DMS 273 (cell line): ENCODE data around the gene KANK3.
"Not testable (repeated sequence)": the region's sequence is repeated elsewhere in the genome, so short reads cannot be mapped to it uniquely, and the experiment has no call there.

Experiments used
- DNase-seq: peaks from one replicate; lab custom pipeline; 2025; ENCODE audit not compliant: unreplicated experiment; lab: John Stamatoyannopoulos, UW

KANK3 gene

GRCh38 chr19:8342684-8343482 lies at the start of gene KANK3:
Gene KANK3, minus strand, starts transcription at chr19:8343262. Its CDS starts 5,434 bp downstream, at chr19:8337828.
- peak; percentile 95 for DNase-seq

DNA sequence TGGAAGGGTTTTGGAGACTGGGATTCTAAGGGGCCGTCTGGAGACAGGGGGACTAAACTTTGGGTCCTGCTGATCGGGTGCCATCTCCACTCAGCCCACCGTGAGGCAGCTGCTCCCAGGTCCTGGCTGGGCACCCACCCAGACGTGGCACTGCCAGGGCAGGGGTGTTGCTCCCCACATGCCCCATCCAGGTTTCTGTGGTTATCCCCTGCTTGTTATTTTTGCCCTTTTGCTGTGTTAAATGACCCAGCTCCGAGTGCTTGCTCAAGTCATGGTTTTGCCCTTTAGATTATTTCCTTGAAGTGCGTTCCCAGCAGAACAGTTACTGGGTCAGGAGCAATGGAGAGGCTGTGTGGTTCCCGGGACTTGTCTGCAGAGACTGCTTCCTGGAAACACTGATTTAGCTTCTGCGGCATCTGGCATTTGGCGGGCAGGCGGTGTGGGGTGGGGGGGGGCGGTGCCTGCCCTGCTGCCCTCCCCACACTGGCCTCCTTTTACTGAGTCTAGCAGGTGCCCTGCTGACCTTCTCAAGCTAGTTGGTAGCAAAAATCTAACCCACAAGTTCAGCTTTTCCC lies 49.0 kb upstream of the KANK3 start:
- DNase-seq = peak; percentile 75

GRCh38 chr19:8391198-8392016 lies 48.3 kb upstream of the KANK3 start:
- no peak for DNase-seq

GRCh38 chr19:8390617-8390981 lies 47.5 kb upstream of the KANK3 start:
- DNase-seq = peak; percentile 95

- DNase-seq = peak; percentile 100
These were observed 47.0 kb upstream of the KANK3 start, which contains the start of gene RAB11B for GRCh38 chr19:8389891-8390616. Gene RAB11B, plus strand, starts transcription at chr19:8390360. Its CDS starts 57 bp downstream, at chr19:8390417.

- DNase-seq = no peak
These were observed 45.5 kb upstream of the KANK3 start for GRCh38 chr19:8388612-8388958.

DNA sequence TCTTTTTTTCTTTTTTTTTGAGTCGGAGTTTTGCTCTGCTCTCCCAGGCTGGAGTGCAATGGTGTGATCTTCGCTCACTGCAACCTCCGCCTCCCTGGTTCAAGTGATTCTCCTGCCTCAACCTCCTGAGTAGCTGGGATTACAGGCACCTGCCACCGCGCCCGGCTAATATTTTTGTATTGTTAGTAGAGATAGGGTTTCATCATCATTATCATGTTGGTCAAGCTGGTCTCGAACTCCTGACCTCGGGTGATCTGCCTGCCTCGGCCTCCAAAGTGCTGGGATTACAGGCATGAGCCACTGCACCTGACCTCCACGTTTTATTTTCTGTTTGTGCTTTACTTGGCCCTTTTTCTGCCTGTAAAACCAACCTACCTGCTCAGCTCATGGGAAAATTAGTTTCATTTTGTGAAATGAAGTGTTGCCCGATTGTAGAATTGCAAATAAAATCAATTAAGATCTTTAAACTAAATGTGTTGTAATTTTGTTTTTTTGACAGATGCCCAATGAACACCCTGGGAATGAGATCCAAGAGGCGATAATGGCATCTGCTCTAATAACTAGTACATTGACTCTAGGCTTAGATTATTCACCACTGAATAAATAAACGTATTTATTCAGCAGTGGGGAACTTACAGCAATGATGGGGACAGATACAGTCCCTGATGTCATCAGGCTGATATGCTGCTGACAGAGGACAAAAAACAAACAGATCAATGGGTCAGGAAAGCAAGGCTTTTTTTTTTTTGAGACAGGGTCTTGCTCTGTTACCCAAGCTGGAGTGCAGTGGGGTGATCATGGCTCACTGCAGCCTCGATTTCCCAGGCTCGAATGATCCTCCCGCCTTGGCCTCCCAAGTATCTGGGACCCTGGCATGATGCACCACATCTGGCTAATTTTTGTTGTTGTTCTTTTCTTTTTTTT lies 44.9 kb upstream of the KANK3 start:
- DNase-seq = no peak

DNA sequence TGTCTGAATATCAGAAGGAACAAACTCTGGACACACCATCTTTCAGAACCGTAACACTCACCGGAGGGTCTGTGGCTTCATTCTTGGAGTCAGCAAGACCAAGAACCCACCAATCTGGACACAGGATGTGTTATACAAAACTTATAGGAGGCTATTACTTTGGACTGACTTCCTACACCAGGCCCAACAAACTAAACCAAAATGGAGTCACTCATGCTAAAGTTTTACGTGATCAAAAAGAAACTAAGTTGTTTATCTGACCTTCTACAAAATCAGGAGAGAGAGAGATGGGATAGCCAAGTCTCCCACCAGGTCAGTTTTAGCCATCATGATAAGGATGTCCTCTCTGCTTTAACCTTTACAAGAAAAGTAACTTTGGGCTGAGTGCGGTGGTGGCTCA lies 43.9 kb upstream of the KANK3 start:
- DNase-seq = no peak

- DNase-seq = not testable (repeated sequence)
These were observed 43.4 kb upstream of the KANK3 start for GRCh38 chr19:8386419-8386818.

- not testable (repeated sequence) for DNase-seq
These were observed 42.5 kb upstream of the KANK3 start for GRCh38 chr19:8385566-8385965.

- DNase-seq = not testable (repeated sequence)
These were observed 42.0 kb upstream of the KANK3 start for GRCh38 chr19:8385103-8385502.

DNA sequence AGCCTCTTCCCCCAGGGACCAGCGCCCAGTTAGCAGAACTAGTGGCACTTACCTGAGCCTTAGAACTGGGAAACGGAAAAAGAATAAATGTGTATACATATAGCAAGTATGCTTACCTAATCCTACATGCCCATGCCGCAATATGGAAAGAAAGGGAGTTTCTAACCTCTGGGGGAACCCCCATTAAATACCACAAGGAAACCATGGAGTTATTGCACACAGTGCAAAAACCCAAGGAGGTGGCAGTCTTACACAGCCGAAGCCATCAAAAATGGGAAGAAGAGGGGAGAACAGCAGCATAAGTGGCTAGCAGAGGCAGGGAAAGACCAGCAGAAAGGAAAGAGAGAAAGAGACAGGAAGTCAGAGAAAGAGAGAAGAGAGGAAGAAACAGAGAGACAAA lies 41.5 kb upstream of the KANK3 start:
- not testable (repeated sequence) for DNase-seq

DNA sequence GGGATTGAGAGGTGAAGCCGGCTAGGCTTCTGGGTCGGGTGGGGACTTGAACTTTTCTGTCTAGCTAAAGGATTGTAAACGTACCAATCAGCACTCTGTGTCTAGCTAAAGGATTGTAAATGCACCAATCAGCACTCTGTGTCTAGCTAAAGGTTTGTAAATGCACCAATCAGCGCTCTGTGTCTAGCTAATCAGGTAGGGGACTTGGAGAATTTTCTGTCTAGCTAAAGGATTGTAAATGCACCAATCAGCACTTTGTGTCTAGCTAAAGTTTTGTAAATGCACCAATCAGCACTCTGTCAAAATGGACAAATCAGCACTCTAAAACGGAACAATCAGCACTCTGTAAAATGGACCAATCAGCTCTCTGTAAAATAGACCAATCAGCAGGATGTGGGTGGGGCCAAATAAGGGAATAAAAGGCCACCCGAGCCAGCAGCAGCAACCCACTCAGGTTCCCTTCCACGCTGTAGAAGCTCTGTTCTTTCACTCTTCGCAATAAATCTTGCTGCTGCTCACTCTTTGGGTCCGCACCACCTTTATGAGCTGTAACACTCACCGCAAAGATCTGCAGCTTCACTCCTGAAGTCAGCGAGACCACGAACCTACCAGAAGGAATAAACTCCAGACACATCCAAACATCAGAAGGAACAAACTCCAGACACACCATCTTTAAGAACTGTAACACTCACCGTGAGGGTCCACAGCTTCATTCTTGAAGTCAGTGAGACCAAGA lies 36.3 kb upstream of the KANK3 start:
- not testable (repeated sequence) for DNase-seq

DNA sequence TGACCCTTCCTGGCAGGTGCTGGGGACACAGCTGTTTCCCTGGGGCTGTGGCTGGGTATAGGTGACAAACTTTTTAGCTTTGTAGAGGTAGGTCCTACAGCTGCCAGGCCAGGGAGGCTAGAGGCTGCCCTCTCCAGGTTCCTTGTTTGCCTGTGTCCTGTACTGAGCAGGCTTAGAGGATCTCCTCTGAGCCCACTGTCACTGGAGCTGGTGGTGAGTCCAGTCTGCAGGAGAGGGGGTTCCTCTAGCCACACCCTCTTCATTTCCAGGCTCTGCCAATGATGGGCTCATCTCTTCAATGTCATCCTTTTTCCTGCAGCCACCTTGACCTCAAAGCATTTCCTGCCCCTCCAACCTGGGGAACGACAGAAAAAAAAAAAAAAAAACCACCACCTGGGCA lies 34.5 kb upstream of the KANK3 start:
- DNase-seq = no peak

- not testable (repeated sequence) for DNase-seq
These were observed 33.4 kb upstream of the KANK3 start for GRCh38 chr19:8376373-8376974.

DNA sequence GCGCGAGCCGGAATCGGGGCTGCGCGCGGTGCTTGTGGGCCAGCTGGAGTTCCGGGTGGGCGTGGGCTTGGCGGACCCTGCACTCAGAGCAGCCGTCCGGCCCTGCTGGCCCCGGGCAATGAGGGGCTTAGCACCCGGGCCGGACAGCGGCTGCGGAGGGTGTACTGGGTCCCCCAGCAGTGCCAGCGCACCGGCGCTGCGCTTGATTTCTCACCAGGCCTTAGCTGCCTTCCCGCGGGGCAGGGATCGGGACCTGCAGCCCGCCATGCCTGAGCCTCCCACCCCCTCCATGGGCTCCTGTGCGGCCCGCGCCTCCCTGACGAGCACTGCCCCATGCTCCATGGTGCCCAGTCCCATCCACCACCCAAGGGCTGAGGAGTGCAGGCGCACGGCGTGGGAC lies 32.7 kb upstream of the KANK3 start:
- DNase-seq = not testable (repeated sequence)

DNA sequence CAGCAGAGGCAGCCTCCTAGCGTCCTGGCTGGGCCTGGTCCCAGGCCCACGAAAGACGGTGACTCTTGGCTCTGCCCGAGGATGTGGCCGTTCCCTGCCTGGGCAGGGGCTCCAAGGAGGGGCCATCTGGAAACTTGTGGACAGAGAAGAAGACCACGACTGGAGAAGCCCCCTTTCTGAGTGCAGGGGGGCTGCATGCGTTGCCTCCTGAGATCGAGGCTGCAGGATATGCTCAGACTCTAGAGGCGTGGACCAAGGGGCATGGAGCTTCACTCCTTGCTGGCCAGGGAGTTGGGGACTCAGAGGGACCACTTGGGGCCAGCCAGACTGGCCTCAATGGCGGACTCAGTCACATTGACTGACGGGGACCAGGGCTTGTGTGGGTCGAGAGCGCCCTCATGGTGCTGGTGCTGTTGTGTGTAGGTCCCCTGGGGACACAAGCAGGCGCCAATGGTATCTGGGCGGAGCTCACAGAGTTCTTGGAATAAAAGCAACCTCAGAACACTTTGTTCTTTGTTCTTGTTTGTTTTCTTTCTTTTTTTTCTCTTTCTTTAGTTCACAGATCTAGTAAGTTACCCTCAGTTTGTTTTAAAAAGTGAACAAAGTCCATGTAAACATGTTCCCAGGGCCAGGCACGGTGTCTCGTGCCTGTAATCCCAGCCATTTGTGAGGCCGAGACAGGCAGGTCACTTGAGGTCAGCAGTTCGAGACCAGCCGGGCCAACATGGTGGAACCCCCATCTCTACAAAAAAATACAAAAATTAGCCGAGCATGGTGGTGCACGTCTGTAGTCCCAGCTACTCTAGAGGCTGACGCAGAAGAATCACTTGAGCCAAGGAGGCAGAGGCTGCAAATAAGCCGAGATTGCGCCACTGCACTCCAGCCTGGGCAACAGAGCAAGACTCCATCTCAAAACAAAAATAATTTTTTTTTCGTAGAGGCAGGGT lies 31.1 kb upstream of the KANK3 start:
- no peak for DNase-seq
